ENCODE data around the gene KIF11.

The KIF11 gene

DNA sequence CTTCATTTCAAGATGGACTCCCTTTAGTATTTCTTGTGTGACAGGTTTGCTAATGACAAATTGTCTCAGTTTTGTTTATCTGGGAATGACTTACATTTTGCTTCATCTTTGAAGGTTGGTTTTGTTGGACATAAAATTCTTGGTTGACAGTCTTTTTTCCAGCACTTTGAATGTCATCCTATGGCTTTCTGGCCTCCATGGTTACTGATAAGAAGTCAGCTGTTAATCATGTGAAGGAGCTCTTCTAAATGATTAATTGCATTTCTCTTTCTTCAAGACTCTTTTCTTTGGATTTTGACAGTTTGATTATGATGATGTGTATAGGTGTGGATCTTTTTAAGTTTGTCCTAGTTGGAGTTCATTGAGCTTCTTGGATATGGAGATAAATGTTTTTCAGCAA is 69.9 kb downstream of the KIF11 start:
- CTCF ChIA-PET = no interaction called here
- POLR2A ChIA-PET (ENCODE audit: low non-redundant PET) = no interaction called here
- DNase-seq (ENCODE audit: low spot score) = no peak

DNA sequence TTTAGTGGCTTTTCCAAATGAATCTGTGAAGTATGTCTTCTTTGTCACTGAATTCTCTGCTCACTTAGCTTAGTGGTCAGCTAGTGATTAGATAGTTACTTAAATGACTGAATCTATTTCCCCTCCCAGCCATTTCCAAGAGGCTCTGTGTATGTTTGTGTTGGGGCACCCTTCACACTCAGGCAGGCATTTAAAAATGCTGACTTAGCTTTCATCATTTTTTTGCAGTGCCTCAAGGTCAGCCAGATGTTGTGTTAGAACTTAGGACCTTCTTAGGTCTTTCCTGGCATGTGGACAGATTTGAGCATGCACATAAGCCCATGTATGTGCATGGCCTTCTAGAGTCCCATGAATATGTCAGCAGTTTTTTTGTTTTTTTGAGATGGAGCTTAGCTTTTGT is 71.4 kb downstream of the KIF11 start:
- ChIA-PET CTCF (interaction anchor here (0.6 to 0.7 kb wide), 2 partner anchors 42 to 77 kb away, joined by 4 to 8 read pairs; no protein-coding TSS in a partner anchor), POLR2A (ENCODE audit: low non-redundant PET) (no interaction called here)
- TF ChIP-seq, protein P1, sequence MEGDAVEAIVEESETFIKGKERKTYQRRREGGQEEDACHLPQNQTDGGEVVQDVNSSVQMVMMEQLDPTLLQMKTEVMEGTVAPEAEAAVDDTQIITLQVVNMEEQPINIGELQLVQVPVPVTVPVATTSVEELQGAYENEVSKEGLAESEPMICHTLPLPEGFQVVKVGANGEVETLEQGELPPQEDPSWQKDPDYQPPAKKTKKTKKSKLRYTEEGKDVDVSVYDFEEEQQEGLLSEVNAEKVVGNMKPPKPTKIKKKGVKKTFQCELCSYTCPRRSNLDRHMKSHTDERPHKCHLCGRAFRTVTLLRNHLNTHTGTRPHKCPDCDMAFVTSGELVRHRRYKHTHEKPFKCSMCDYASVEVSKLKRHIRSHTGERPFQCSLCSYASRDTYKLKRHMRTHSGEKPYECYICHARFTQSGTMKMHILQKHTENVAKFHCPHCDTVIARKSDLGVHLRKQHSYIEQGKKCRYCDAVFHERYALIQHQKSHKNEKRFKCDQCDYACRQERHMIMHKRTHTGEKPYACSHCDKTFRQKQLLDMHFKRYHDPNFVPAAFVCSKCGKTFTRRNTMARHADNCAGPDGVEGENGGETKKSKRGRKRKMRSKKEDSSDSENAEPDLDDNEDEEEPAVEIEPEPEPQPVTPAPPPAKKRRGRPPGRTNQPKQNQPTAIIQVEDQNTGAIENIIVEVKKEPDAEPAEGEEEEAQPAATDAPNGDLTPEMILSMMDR (conservative IDR thresholded peaks at IDR 0.05; ENCODE audit: low read depth) = no peak

More for the DNA sequence above, 69.9 kb downstream of the KIF11 start:
- no peak overlapping the region for H3K27ac ChIP-seq
- TF ChIP-seq, protein P1 (conservative IDR thresholded peaks at IDR 0.05; ENCODE audit: low read depth) = no peak

DNA sequence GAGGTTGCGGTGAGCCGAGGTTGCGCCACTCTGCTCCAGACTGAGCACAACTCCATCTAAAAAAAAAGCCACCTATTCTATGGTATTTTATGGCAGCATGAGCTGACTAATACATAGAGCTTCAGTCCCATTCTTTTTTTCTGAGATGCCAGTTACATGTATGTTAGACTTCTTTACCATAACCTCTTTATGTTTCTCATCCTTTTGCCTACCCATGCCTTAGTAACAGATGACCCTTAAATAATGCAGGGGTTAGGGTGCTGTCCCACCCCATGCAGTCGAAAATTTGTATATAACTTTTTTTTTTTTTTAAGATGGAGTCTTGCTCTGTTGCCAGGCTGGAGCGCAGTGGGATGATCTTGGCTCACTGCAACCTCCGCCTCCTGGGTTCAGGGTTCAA is 74.1 kb downstream of the KIF11 start:
- no peak overlapping the region for H3K27ac ChIP-seq
- no peak for DNase-seq (ENCODE audit: low spot score)
- ChIA-PET POLR2A (ENCODE audit: low non-redundant PET) (no interaction called here), CTCF (interaction anchor here (0.7 kb wide), 1 partner anchor 173 kb away, joined by 6 read pairs; no protein-coding TSS in a partner anchor)
- TF ChIP-seq, protein P1 (conservative IDR thresholded peaks at IDR 0.05; ENCODE audit: low read depth) = no peak

More for the DNA sequence above, 71.4 kb downstream of the KIF11 start:
- no peak overlapping the region for H3K27ac ChIP-seq
- no peak for DNase-seq (ENCODE audit: low spot score)

DNA sequence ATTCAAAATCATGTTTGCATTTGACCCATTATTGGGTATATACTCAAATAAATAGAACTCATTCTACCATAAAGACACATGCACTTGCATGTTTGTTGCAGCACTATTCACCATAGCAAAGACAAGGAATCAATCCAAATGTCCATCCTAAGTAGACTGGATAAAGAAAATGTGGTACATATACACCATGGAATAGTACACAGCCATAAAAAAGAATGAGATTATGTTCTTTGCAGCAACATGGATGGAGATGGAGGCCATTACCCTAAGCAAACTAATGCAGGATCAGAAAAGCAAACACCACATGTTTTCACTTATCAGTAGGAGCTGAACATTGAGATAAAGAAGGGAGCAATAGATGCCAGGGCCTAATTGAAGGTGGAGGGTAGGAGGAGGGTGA is 84.8 kb downstream of the KIF11 start:
- H3K27ac ChIP-seq = no peak overlapping the region
- TF ChIP-seq, protein P1 (conservative IDR thresholded peaks at IDR 0.05; ENCODE audit: low read depth) = no peak
- POLR2A ChIA-PET (ENCODE audit: low non-redundant PET) = no interaction called here
- DNase-seq (ENCODE audit: low spot score) = no peak
- CTCF ChIA-PET = no interaction called here

DNA sequence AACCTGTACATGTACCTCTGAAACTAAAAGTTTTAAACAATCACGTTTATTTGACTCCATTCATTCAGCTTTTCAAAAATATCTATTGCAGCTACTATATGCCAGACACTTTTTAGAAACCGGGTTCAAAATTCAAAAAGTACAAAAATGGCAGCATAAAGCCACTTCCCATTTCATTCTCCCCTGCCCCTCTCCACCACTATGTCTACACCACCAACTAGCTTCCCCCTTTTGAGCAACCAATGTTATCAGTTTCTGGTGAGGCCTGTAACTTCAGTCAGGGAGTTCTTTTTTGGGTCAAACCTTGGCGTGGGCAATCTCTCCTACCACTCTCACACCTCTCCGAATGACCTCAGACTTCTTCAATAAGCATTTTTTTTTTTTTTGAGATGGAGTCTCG is 85.3 kb downstream of the KIF11 start:
- no peak overlapping the region for H3K27ac ChIP-seq
- CTCF ChIA-PET = no interaction called here
- DNase-seq (ENCODE audit: low spot score) = no peak
- POLR2A ChIA-PET (ENCODE audit: low non-redundant PET) = no interaction called here
- TF ChIP-seq, protein P1 (conservative IDR thresholded peaks at IDR 0.05; ENCODE audit: low read depth) = no peak

DNA sequence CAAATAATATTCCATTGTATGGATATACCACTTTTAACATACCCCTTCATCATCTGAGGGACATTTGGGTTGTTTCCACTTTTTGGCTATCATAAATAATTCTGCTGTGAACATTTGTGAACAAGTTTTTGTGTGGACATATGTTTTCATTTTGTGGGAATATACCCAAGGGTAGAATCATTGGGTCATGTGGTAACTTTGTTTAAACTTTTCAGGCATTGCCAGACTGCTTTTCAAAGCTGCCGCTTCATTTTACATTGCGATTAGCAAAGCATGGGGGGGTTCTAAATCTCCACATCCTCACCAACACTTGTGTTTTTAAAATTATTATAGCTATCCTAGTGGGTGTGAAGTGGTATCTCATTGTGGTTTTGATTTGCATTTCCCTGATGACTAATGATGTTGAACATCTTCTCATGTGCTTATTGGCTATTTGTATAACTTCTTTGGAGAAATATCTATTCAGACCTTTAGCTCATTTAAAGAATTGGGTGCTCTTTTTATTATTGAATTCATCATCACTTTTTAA is 88.4 kb downstream of the KIF11 start:
- ChIA-PET POLR2A (ENCODE audit: low non-redundant PET) (no interaction called here), CTCF (interaction anchor here (0.5 to 1.3 kb wide), 4 partner anchors 13 to 63 kb away, joined by 3 to 4 read pairs (median 4); no protein-coding TSS in a partner anchor)
- TF ChIP-seq, protein P1 (conservative IDR thresholded peaks at IDR 0.05; ENCODE audit: low read depth) = no peak
- no peak for DNase-seq (ENCODE audit: low spot score)
- H3K27ac ChIP-seq = no peak overlapping the region

All from RWPE1 (cell line).